DND-41 (cell line): ENCODE data around the gene AHCYL2.
A peak's percentile ranks its signal among the peaks of the same experiment; 100 is the strongest.

Experiments used
- ATAC-seq: fragments of 200-7000 bp; cut with Tn5 transposase; 3 replicates; pipeline ENCODE4 v1.9.1; 2021; ENCODE audit warnings: low read depth; ENCODE audit not compliant: insufficient read depth
- DNase-seq: peaks from one replicate; pipeline ENCODE4 v3.0.0-alpha.2; 2020
- H2AFZ ChIP-seq: 2 replicates; pipeline ENCODE4 v1.6.0; 2012; ENCODE audit warnings: low read depth, low read length
- H3K27ac ChIP-seq: 2 replicates; pipeline ENCODE4 v1.5.1; 2012; ENCODE audit warnings: low read length, inconsistent platforms
- H3K27me3 ChIP-seq: fragments of 200-600 bp; sonication (generic); 2 replicates; pipeline ENCODE4 v1.6.0; 2012; ENCODE audit warnings: low read length, mild to moderate bottlenecking, inconsistent platforms; ENCODE audit not compliant: insufficient read depth, poor library complexity
- H3K36me3 ChIP-seq: 2 replicates; pipeline ENCODE4 v1.5.1; 2012; ENCODE audit warnings: low read length, inconsistent platforms; ENCODE audit not compliant: insufficient read depth
- H3K4me1 ChIP-seq: 2 replicates; pipeline ENCODE4 v1.5.1; 2012; ENCODE audit warnings: mild to moderate bottlenecking, low read length; ENCODE audit not compliant: insufficient read depth
- H3K4me2 ChIP-seq: 2 replicates; pipeline ENCODE4 v1.6.0; 2012; ENCODE audit warnings: mild to moderate bottlenecking, moderate library complexity, low read length, inconsistent platforms; ENCODE audit not compliant: insufficient read depth
- H3K4me3 ChIP-seq, 2 experiments: fragments of 200-600 bp in 1 of 2; shearing (Covaris generic) in 1 of 2; 2 replicates each; pipeline ENCODE4 v1.5.1; 2012 to 2016; ENCODE audit warnings: inconsistent platforms in 2 of 2, low read length in 2 of 2, mild to moderate bottlenecking in 2 of 2, low read depth in 1 of 2, moderate library complexity in 1 of 2
- H3K79me2 ChIP-seq: 2 replicates; pipeline ENCODE4 v1.6.0; 2012; ENCODE audit warnings: low read length, inconsistent platforms; ENCODE audit not compliant: insufficient read depth
- H3K9ac ChIP-seq: 2 replicates; pipeline ENCODE4 v1.6.0; 2012; ENCODE audit warnings: low read depth, mild to moderate bottlenecking, inconsistent platforms, low read length, moderate library complexity
- H3K9me3 ChIP-seq: 2 replicates; pipeline ENCODE4 v1.5.1; 2012; ENCODE audit warnings: low read length, moderate library complexity, mild to moderate bottlenecking, inconsistent platforms; ENCODE audit not compliant: insufficient read depth, severe bottlenecking
- H4K20me1 ChIP-seq: 2 replicates; pipeline ENCODE4 v1.6.0; 2012; ENCODE audit warnings: low read length; ENCODE audit not compliant: insufficient read depth
- EZH2 ChIP-seq: IDR thresholded peaks from 3 replicates; pipeline ENCODE4 v1.6.1; 2012; ENCODE audit warnings: borderline replicate concordance, low read depth, mild to moderate bottlenecking, moderate library complexity, low read length, inconsistent platforms; ENCODE audit not compliant: severe bottlenecking
- TF ChIP-seq, protein P1 (sequence below): IDR thresholded peaks from 2 replicates; pipeline ENCODE4 v1.5.1; 2012; ENCODE audit warnings: borderline replicate concordance, low read length, moderate library complexity, mild to moderate bottlenecking; ENCODE audit not compliant: poor library complexity, severe bottlenecking; ENCODE audit errors: extremely low read depth

The AHCYL2 gene

DNA sequence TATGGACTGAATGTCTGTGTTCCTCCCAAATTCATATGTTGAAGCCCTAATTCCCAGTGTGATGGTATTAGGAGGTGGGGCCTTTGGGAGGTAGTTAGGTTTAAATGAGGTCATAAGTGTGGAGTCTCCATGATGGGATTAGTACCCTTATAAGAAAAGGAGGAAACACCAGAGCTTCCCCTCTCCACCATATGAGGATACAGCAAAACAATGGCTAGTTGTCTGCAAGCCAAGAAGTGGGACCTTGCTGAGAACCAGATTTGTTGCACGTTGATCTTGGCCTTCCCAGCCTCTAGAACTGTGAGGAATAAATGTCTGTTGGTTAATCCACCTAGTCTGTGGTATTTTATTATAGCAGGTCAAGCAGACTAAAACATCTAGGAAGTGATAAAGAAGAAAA lies 102.2 kb downstream of the AHCYL2 start:
- ATAC-seq (no peak), DNase-seq (no peak)
- Histone ChIP-seq H3K9ac (no peak overlapping the region), H3K4me3 (no peak overlapping the region), H3K79me2 (no peaks in the 10 kb centered on the region), H3K9me3 (peaks cover 10% of the 10 kb centered on the region), H3K27ac (no peak overlapping the region), H4K20me1 (no peaks in the 10 kb centered on the region), H3K4me1 (no peaks in the 10 kb centered on the region), H3K36me3 (no peaks in the 10 kb centered on the region; the same call in 1 of the 2 replicates), H2AFZ (no peak overlapping the region), H3K27me3 (no peaks in the 10 kb centered on the region), H3K4me2 (no peak overlapping the region)
- no peak for TF ChIP-seq EZH2
- TF ChIP-seq, protein P1, sequence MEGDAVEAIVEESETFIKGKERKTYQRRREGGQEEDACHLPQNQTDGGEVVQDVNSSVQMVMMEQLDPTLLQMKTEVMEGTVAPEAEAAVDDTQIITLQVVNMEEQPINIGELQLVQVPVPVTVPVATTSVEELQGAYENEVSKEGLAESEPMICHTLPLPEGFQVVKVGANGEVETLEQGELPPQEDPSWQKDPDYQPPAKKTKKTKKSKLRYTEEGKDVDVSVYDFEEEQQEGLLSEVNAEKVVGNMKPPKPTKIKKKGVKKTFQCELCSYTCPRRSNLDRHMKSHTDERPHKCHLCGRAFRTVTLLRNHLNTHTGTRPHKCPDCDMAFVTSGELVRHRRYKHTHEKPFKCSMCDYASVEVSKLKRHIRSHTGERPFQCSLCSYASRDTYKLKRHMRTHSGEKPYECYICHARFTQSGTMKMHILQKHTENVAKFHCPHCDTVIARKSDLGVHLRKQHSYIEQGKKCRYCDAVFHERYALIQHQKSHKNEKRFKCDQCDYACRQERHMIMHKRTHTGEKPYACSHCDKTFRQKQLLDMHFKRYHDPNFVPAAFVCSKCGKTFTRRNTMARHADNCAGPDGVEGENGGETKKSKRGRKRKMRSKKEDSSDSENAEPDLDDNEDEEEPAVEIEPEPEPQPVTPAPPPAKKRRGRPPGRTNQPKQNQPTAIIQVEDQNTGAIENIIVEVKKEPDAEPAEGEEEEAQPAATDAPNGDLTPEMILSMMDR, result no peak

DNA sequence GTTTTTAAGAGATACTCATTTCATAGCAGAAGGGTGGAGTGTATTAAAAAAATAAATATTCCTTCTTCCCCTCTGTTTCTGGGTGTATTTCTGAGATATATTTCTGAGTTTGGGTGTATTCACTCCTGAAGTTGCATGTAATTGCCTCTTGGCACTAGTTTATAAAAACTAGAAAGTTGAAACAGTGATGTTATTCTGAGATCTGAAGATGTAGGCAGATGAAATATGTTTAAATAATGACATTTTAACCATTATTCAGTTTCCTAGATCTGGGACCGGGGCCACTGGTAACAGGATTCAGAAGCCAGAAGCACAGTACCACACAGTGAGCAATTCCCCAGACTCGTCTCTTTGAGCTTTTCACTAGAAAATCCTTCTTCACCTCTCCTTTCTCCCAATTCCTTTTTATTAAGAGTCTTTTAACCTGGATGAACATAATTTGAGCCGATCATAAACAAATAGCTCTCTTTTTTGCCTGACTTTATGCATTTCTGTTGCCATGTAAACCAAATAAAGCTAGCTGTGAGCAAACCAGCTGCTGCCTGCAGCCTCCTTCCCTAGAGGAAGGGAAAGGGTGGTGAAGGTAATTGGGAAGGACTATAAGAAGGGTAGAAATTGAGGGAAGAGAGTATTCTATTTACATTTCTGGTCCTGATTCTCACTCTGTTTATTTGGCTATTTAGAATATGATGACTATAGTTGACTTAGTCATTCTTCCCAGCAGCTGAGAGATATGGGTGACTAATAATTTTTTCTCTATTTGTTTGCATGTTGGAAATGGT lies 107.6 kb downstream of the AHCYL2 start:
- no peak overlapping the region for H3K27ac ChIP-seq

DNA sequence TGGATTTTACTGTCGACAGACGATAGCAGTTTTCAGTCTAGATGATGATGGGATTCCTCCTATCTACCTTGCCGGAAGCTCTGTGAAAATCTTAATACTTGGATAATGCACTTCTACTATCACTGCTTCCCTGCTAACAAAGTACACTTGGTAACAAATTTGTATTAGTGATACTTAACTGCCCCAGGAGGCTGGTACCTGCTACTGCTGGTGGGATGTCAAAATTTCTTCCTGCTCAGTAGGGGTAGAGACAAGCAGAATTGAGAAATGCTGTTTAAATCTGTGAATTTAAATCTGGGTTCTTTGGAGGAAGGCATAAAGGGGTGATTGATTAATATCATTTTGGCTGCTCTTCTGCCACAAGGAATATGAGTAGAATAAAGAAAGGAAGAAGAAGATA lies 109.6 kb downstream of the AHCYL2 start:
- Histone ChIP-seq H3K4me3 (no peak overlapping the region), H3K4me1 (no peaks in the 10 kb centered on the region), H3K9ac (no peak overlapping the region), H2AFZ (no peak overlapping the region), H3K79me2 (no peaks in the 10 kb centered on the region), H4K20me1 (no peaks in the 10 kb centered on the region), H3K27me3 (no peaks in the 10 kb centered on the region), H3K4me2 (no peak overlapping the region), H3K9me3 (no peaks in the 10 kb centered on the region), H3K36me3 (no peaks in the 10 kb centered on the region), H3K27ac (no peak overlapping the region)
- DNase-seq (no peak), ATAC-seq (no peak)
- no peak for TF ChIP-seq EZH2
- TF ChIP-seq, protein P1, result peak; percentile 15

More for the DNA sequence above, 107.6 kb downstream of the AHCYL2 start:
- no peak overlapping the region for H3K4me2 ChIP-seq
- no peak overlapping the region for H3K9ac ChIP-seq
- TF ChIP-seq, protein P1, result no peak
- TF ChIP-seq EZH2, result no peak
- ATAC-seq (no peak), DNase-seq (no peak)
- H3K27me3 ChIP-seq, result no peaks in the 10 kb centered on the region
- no peak overlapping the region for H3K4me3 ChIP-seq
- H3K79me2 ChIP-seq, result no peaks in the 10 kb centered on the region
- H2AFZ ChIP-seq, result no peak overlapping the region
- no peaks in the 10 kb centered on the region for H3K4me1 ChIP-seq
- no peaks in the 10 kb centered on the region for H3K9me3 ChIP-seq
- H3K36me3 ChIP-seq, result no peaks in the 10 kb centered on the region
- H4K20me1 ChIP-seq, result no peaks in the 10 kb centered on the region
